ENCODE data around the gene DCST2.

DCST2 gene

DNA sequence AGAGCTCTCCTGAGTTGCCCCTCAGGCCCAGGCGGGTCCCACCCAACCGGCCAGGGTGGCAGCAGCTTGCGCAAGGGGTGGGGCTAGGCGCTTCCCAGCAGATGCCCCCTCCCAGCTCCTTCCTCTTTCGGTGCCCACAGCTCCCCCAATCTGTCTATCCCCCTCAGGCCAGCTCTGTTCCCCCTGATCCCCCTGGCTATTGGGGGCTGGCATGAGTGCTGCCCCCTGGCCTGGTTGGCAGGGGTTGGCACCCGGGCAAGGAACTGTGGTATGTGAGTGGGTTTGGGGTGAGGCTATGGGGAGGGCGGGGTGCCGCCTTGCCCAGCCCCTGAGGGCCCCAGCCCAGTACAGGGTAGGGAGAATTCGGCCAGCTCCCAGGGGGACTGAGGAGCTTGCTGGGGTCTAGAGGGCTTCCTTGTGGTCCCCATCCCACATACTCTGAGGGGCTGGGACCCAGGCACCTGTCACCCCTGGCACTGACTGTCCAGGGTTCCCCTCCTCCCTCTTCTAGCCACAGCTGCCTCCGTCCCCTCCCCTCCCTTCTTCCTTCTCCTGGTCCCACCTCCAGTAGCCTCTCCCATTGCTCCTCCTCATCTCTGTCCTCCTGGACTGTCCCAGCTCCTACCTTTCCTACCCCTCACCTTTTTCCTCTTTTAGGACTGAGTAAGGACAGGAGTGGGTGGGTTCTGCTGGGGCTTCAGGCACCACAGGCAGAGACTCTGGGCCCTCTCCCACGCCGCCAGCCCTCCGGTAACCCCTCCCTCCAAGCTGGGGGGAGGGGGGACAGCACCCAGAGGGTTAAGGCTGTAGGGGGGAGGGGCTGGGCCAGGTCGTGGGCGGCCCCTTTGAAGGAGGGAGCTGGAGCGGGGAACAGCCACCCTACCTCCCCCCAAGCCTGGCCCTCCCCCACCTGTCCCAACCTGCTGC is 25.3 kb downstream of the DCST2 start:
- no peak for DNase-seq

DNA sequence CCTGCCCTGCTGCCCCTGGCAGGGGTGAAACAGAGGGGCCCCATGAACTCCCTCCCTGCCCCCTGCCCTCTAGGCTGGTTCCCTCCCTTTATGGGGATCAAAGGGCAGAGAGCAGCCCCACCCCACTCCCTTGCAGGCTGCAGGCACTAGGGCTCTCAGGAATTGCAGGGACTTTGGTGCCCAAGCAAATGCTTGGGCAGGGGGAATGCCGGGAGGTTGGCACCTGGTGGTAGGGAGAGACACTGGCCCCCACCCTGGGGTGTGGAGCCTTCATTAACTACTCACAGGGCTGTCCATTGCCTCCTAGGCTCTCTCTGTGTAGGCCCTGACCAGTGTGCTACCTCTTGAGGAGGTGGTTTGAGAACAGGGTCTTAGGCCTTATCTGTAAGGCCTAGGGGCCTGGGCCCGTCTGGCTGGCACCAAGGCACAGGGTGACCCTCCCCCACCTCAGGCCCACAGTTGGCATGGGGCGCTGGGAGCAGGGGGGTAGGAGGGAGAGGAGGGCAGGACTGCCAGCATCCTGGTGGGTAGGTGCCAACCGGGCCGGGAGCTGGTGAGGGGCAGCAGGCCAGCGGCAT is 26.2 kb downstream of the DCST2 start:
- DNase-seq: no peak

DNA sequence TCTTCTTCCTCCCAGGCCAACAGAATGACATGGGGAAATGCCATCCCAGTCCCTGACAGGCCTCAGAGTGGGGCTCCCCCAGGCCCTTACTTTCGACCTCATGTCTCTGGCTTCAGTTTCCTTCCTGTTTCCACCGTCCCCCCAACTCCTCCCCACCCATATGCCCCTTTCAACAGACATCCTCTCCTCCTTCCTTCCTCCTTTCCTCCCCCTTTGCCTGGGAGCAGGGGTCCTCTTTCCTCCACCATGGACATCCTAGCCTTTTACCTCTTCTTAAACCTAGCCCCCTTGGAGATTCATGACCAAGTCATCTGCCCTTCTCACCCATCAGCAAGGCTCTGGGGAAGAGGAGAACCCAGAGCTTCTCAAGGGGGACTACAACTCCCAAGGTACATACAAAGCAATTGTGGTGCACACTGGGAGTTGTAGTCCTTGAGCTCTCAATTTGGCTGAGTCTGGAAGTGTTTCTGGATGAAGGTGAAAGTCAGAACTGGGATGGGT is 26.9 kb downstream of the DCST2 start:
- no peak for DNase-seq

DNA sequence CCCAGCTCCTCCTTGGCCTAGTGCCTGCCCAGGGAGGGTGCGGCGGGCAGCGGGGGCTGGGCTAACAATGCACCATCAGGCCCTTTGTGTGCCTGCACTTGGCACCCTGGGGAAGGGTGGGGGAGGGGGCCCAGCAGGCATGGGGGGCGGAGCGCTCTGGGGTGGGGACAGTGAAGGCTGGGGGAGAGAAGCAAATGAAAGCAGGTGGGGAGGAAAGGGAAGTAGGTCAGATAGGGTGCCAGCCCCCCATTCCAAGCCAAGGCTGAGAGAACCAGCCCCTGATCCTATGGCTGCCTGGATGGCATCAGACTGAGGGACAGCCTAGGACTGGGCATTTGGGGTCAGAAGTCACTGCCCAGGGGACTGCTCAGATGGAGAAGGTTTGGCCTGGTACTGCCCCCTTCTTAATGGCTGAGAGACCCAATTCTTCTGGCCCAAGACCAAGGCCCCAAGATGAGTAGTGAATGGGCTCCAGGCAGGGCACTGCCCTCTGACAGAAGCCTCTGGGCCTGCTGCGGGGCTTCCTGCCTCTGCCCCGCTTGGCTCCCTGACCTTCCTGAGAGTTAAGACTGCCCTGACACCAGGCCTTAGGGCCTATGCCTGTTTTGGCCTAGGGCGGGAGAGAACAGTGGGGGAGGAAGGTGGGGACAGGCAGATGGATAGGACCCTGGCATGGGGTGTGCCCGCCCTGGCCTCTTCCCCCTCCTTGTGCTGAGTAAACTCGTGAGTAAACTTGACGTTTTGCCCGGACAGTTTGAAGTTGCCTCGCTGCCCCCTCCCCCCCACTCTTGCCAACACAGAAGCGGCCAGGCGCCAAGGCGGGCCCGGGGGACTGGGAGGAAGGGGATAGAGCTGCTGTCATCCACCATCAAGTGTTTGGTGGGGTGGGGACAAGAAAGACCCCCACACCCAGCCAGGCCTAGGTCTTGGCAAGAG is 28.2 kb downstream of the DCST2 start:
- DNase-seq: no peak

DNA sequence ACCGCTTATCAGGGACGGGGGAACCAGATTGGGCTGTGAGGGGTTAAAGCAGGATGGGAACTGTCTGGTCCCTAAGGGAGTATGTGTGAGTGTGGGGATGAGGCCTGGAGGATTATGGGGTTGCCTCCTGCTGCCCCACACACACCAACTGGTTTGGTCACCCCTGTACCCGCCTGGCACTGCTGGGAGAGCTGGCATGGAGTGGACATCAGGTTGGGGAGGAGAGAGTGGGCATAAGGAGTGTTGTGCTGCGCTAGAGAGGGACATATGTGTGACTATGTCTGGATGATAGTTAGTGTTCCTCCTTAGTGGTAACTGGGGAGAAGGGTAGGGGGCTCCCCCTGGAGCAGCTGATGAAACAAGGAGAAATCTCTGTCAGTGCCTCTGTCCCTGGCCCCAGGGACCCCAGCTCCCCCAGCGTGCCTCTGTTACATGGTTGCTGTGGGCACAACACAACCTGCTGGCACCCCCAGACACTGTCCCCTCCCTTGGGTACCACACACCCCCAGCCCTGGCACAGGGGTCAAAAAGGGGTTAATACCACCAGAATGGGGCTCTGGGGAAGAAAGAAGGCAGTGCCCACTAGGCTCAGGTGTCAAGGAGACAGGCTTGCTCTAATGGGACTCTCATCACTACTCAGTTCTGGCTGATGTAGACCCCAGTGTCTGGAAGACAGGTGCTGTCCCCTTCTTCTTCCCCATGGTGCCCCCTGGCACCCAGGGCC is 29.1 kb downstream of the DCST2 start:
- no peak for DNase-seq

DNA sequence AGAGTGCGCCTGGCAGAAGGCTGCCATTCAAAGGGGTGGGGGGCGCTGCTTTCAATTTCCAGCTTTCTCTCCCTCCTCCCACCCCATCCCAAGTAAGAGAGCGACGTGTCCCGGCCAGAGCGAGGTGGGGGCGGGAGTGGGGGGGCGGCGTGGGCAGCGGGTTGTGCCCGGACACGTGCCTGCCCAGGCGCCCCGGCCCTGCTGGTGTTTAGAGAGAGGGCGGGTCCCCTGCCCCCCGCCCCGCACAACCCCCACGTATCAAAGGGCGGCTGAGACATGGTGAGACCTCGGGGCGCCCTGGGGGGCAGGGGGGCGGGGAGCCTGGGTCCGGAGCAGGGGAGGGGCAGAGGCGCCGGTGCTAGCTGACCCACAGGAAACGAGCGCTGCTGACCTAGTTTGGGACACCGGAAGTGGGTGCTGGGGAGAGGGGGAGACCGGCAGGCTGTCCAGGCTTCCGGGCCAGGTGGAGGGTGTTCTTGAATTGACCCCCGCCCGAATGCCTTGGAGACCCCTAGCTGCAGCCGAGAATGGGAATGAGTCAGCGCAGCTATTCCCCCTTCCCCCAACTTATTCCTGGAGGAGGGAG is 29.7 kb downstream of the DCST2 start:
- DNase-seq: no peak

DNA sequence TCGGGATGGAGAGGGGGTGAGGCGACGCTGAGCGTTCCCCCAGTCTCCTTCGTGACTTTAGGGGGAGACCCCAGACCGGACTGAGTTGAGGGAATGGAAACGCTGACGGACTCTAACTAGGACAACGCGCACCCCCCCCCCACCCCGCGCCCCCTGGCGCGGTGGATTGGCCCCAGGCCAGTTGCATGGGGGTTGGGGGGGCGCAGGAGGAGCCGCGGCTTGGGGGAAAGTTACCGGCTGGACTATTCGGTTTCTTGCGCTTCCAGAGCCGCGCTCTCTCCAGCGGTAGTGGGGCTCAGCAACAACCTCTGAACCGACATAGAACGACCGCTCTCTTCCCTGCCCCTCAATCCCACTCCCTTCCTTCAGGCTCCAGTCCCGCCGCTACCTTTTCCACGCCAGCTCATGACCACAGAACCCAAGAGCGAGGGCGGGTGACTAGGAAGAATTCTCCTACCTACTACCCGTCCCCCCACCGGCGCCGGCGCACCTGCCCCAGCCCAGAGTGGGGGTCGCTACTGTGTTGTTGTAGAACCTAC is 30.3 kb downstream of the DCST2 start:
- DNase-seq: no peak

DNA sequence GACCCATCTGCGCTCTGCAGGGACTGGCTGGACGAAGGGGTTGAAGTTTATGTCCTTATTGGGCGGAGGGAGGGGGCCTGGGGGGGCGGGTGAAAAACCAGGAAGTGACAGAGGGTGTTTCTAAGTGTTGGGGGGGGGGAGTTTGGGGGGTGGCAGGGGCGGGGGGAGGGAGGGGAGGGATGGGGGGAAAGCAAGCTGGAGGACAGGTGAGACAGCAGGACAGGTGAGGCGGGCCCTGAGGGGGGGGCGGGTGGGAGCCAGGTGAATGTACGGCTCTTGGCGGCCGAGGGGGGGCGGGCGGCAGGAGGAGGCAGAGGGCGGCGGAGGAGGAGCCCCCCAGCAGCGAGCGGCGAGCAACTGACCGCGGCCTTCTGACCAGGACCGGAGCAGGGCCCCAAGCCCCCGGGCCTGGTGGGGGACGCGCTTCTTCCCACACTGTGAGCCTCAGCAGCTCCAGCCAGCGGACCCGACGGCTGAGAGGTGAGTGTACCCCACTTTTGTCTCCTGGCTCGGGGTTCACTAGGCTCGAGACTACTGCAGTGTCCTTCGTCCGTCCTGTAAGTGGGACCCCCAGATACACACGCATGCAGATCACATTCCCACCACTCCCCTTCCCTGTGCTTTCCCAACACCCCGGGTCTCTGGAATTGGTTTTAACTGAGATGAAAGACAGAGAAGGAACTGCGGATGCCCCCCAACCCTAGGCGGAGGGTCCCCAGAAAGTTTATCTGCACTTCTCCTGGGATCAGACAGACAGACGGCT is 30.9 kb downstream of the DCST2 start, which contains the start of gene ZBTB7B:
Gene ZBTB7B, plus strand, starts transcription at position 339 of the 763 bp plus-strand sequence. CDS start 11,859 bp downstream, outside the sequence.
- no peak for DNase-seq

DNA sequence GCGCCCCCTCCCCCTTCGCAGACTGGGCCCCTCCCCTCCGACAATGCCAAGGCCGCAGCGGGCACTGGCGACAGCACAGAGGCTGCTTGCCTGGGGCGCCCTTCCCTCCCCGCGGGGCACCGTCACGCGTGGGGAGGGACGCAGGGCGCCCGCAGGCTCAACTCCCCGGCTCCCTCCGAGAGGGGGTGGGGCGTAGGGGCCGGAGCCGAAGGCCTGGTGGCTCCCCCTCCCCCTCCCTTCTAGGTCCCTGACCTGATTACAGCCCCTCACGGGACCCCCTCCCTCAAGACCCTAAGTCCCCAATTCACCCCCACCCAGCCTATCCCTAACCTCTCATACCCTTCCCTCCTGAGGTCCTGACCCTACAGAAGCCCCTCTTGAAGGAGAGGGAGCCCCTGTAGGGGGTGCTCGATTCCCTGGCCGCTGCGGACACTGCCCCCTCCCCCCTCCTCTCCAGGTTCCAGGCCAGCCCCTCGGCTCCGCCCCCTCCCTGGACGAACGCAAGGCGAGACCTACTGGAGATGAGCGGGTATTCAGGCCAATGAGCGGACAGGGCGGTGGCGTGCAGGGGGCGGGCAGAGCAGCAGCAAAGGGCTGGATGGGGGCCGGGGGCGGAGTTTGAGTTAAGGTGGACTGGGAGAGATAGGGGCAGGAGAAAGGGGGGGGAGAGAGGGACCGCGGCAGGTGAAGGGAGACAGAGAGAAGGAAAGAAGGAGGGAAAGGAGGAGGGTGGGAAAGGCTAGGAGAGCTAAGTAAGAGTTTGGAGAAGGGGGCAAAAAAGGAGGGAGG is 31.7 kb downstream of the DCST2 start:
- DNase-seq: peak; percentile 96

DNA sequence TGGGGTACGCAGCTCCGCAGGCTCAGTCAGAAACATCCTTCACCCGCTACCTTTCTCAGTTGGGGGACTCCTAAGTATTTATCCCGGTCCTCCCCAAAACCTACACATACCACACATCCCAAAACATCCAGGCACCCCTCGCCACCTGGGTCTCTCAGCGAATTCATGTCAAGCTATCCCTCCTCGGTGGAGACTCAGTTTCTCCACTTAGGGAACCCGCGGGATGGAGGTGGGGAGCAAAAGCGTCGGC is 32.2 kb downstream of the DCST2 start:
- no peak for DNase-seq

DNA sequence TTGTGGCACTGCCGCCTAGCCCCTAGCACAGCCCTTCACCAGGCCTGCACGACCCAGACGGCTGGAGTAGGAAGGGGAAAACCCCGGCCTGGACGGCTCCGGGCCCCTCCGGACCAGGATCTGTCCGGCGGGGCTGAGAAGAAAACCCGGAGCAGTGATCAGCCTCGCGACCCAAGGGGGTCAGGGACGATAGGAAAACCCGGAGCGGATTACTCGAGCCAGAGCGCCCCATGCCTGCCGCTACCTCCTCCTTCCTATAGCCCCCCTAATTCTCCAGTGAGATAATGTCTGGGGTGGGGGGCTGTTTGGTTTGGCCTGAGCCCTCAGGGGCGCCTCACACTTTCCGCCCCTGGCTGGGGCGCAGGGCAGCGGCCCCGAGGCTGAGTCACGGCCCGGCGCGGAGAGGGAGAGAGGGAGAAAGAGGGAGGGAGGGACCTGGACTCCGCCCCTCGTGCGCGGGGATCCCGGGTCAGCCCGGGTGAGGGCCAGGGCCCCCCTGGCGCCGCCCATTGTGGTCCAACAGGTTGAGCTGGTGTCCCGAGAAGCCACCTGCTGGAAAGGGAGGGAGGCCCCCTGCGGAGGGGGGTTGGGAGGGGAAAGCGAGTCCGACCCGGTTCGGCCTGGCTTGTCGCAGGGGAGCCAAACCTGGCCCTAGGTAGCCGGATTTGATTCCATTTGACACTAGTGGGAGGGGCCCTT is 32.7 kb downstream of the DCST2 start:
- peak; percentile 22 for DNase-seq

DNA sequence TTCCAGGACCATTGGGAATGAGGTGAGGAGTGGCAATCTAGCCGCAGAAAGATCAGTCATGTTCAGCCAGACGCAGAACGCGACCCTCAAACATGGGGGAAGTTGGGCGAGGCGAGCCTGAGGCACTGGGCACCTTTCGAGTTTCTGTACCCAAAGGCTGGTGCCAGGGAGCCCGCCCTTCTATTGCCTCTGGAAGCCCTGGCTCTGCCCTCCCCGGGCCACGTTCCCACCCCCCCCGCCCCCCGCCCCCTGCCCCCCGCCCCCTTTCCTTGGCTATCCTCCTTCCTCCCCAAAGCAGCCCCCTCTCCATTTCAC is 33.2 kb downstream of the DCST2 start:
- no peak for DNase-seq

DNA sequence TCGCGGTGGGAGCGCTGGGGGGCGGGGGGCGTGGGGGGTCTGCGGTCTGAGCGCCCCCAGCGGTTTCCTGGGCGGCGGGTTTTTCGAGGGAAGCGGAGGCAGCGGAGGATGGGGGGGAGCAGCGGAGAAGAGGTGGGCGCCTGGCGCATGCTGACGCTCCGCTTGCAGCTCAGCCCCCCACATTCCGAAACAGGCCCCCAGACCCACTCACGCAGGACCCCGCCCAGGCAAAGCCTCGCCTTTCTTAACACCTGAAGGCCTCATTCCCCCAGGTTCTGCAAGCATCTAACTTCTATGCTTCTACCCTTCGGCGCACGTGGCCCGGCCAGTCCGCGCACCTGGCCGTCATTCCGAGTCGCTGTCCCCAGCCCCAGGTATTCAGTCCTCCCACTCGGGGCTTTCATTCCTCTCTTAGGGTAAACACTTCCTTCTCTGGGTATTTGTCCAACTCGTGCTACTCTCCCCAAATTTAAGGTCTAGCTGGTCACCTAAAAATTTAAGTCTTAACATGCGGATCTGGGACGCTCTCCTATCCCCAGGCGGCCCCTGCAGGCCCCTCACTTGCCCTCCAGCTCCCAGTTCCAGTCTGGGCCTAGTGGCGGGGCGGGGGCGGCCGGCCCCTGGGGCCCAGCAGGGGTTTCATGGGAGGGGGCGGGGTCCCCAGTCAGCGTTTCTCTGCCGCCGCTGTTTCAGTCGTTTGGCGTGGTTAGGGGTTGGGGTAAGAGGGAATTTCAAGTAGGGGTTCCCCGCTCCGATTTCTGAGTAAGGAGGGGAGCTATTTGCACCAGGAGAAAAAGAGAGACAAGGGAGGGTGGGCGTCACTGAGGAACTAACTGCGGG is 33.8 kb downstream of the DCST2 start:
- no peak for DNase-seq

DNA sequence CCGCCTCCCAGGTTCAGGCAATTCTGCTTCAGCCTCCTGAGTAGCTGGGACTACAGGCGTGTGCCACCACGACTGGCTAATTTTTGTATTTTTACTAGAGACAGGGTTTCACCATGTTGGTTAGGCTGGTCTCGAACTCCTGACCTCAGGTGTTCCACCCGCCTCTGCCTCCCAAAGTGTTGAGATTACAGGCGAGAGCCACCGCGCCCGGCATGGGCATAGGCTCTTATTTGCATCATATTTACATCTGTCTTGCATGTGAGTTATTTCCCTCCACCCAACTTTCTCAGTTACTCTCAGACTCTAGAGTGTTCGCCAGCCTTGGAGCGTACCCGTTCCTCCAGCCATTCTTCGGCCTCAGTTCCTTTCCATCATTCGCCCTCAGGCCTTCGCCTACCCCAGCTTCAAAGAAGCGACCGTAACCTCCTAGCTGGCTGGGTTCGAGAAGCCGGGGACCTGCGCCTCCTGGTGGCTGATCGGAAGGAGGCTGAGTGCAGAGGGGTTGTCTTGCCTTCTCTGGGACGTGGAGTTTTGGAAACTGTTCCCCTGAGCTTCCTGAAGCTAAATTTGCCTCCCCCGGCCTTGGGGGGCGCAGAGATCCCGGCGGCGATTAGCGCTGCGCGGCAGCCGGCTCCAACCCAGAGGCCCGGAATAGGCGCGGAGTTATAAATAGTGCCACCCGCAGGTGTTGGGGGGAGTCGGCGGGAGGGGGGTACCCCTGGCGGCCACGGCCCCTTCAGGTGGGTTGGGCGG is 34.6 kb downstream of the DCST2 start:
- no peak for DNase-seq

DNA sequence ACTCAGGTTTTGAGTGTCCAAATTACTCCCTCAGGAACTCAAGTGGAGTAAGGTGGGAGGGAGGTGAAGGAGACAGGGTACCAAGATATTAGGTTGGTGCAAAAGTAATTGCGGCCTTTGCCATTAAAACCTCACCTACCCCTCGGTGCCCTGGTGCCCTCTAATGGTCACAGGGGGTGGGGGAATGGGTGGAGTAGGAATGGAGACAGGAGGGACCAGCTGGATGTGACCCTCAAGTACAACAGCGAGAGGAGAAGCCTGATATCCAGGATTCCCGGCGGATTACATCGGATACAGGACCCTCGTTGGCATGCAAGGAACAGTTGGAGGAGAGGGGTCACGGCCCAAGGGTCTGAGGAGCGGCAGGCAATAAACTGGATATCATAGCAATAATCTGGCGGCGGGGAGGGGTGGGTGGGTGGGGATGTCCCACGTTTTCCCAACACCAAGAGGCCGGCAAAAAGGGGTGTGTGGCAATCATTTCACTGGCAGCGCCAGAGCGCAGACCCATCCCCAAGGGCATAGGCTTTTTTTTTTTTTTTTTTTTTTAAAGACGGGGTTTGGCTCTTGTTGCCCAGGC is 35.3 kb downstream of the DCST2 start:
- no peak for DNase-seq

DNA sequence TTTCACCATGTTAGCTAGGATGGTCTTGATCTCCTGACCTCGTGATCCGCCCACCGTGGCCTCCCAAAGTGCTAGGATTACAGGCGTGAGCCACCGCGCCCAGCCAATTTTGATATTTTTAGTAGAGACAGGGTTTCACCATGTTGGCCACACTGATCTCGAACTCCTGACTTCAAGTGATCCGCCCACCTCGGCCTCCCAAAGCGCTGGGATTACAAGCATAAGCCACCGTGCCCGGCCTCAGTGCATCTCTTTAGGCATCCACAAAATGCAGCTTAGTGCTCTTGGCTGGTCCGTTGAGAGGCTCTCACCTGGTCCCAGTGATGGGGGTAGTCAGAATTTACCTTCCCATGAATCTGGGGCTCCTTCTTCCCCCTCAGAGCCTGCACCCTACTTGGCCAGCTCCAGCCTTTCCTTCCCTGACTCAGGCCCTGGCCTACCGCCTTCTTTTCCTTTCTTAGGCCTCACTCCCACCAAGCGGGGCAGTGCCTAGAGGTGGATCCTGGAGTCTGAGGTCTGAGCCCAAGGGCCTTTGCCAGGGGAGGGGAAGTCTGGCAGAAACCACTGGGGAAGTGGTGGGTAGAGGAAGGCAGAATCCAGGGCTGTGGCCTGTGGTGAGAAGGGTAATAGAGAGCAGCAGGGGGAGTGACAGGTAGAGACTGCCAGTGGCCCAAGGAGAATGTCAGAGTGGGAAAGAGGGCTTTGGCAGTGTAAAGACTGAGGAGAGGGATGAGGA is 36.4 kb downstream of the DCST2 start:
- DNase-seq: no peak

Data from NCI-H1417 treated with DMSO at 0.1 percent for 48 hours (cell line).